Measurements from ENCODE around the gene ARPC5L. TPM values are rescaled to one million over a fixed set of nuclear protein-coding genes. Genes with fewer than 3 reads are reported as not detected.

ARPC5L gene
- total and polyA plus RNA-seq, 9 of the 15 experiments (the other 6 are each of a cell fraction or from before 2014, with no cell fraction given) = 25.4 to 113 (median 63.8) TPM

GRCh38 chr9:124899845-124900244, 37.9 kb downstream of the ARPC5L start (continued):
- no peak for TF ChIP-seq FOXO4 (CRISPR knock-in tag; IDR thresholded peaks at IDR 0.05)
- no peak for TF ChIP-seq ZNF518B (CRISPR knock-in tag; IDR thresholded peaks at IDR 0.05)
- 0 out of 4 replicates have a peak, but pooled peaks of 1 of the 2 experiments have one; percentile 43 for TF ChIP-seq ARNT (IDR thresholded peaks at IDR 0.05)
- peak; percentile 77 for TF ChIP-seq MYC (IDR thresholded peaks at IDR 0.05; ENCODE audit: low read depth, low read length)
- TF ChIP-seq MYC (CRISPR knock-in tag; IDR thresholded peaks at IDR 0.05; ENCODE audit: borderline replicate concordance, low read depth) = no peak
- no peak for TF ChIP-seq KLF13 (tag; IDR thresholded peaks at IDR 0.05; ENCODE audit: borderline replicate concordance, low read depth)
- no peak for TF ChIP-seq ARHGAP35 (IDR thresholded peaks at IDR 0.05; ENCODE audit: partially characterized antibody)
- peak in 1 of 2 experiments; percentile 13; a peak in 1 of 4 replicates for TF ChIP-seq RAD21 (CRISPR knock-in tag; conservative IDR thresholded peaks at IDR 0.05 in 1 of 2, IDR thresholded peaks at IDR 0.05 in 1 of 2)
- peak in 1 of 2 experiments; percentile 57; a peak in 1 of 3 replicates for TF ChIP-seq CBX3 (IDR thresholded peaks at IDR 0.05; ENCODE audit: borderline replicate concordance in 1 of 2, low read length in 2 of 2)
- TF ChIP-seq ZBTB2 (IDR thresholded peaks at IDR 0.05) = no peak
- no peak for TF ChIP-seq ZBTB33 (CRISPR knock-in tag; IDR thresholded peaks at IDR 0.05)
- no peak for TF ChIP-seq MBD2 (IDR thresholded peaks at IDR 0.05; ENCODE audit: borderline replicate concordance, low read depth)
- no peak for TF ChIP-seq HBP1 (CRISPR knock-in tag; IDR thresholded peaks at IDR 0.05)
- no peak for TF ChIP-seq STAT5A (IDR thresholded peaks at IDR 0.05; ENCODE audit: borderline replicate concordance, low read length)
- TF ChIP-seq RAD51 (IDR thresholded peaks at IDR 0.05; ENCODE audit: borderline replicate concordance, low read depth) = no peak
- no peak for TF ChIP-seq MYBL2 (IDR thresholded peaks at IDR 0.05; ENCODE audit: low read depth)
- no peak for TF ChIP-seq MYBL2 (CRISPR knock-in tag; IDR thresholded peaks at IDR 0.05; ENCODE audit: borderline replicate concordance)
